NCI-H146 (cell line): ENCODE measurements around the gene PRKD2.
"Not testable (repeated sequence)": the region's sequence is repeated elsewhere in the genome, so short reads cannot be mapped to it uniquely, and the experiment has no call there.

Experiments used
- DNase-seq: peaks from one replicate; lab custom pipeline; 2025; lab: John Stamatoyannopoulos, UW

PRKD2 gene

GRCh38 chr19:46724468-46724867 is 7.6 kb upstream of the PRKD2 start:
- DNase-seq = no peak

- no peak for DNase-seq
These were observed 6.6 kb upstream of the PRKD2 start for GRCh38 chr19:46723471-46723870.

GRCh38 chr19:46723023-46723461 is 6.1 kb upstream of the PRKD2 start:
- DNase-seq = no peak

- no peak for DNase-seq
These were observed 5.6 kb upstream of the PRKD2 start for GRCh38 chr19:46722421-46723022.

- DNase-seq = no peak
These were observed 5.1 kb upstream of the PRKD2 start for GRCh38 chr19:46722004-46722380.

GRCh38 chr19:46721269-46722003 is 4.5 kb upstream of the PRKD2 start:
- DNase-seq = no peak

- DNase-seq = no peak
These were observed 3.8 kb upstream of the PRKD2 start for GRCh38 chr19:46720503-46721239.

GRCh38 chr19:46719629-46720502 is 3.0 kb upstream of the PRKD2 start:
- DNase-seq = no peak

- no peak for DNase-seq
These were observed 2.2 kb upstream of the PRKD2 start for GRCh38 chr19:46718934-46719622.

- DNase-seq = no peak
These were observed 1.4 kb upstream of the PRKD2 start for GRCh38 chr19:46718157-46718933.

- no peak for DNase-seq
These were observed 816 bp upstream of the PRKD2 start for GRCh38 chr19:46717716-46718143.

GRCh38 chr19:46716672-46717033 is 261 bp downstream of the PRKD2 start:
- DNase-seq = no peak

GRCh38 chr19:46715975-46716671 is 791 bp downstream of the PRKD2 start:
- DNase-seq = no peak

- no peak for DNase-seq
These were observed 1.3 kb downstream of the PRKD2 start for GRCh38 chr19:46715620-46715974.

- no peak for DNase-seq
These were observed 2.3 kb downstream of the PRKD2 start for GRCh38 chr19:46714444-46715106.

GRCh38 chr19:46713781-46714443 is 3.0 kb downstream of the PRKD2 start:
- DNase-seq = peak; percentile 86

- not testable (repeated sequence) for DNase-seq
These were observed 4.1 kb downstream of the PRKD2 start for GRCh38 chr19:46712768-46713338.

GRCh38 chr19:46710687-46711086 is 6.2 kb downstream of the PRKD2 start:
- DNase-seq = no peak
